ENCODE results near the gene NUBP2.

Gene NUBP2

GRCh38 chr16:1787322-1788094 is 4.7 kb downstream of the NUBP2 start:
- CTCF ChIA-PET = interaction anchor here (0.6 kb wide), 1 partner anchor 23 kb away, joined by 3 read pairs; no protein-coding TSS in a partner anchor
- Histone ChIP-seq H3K4me1 (ENCODE audit: control insufficient read depth, insufficient read depth, low read length) (0 out of 2 replicates have a peak, but pooled peaks cover 2% of the 10 kb centered on the region), H3K4me3 (ENCODE audit: low read depth, low read length) (no peak overlapping the region), H3K9me3 (ENCODE audit: control insufficient read depth, insufficient read depth, low read depth, low read length) (no peaks in the 10 kb centered on the region), H3K36me3 (ENCODE audit: control insufficient read depth in 2 of 2, insufficient read depth in 1 of 2, low read length in 2 of 2) (peaks cover 11 to 60% of the 10 kb centered on the region in 2 experiments; a peak in 2 of 3 replicates), H3K27ac (ENCODE audit: extremely low read depth, low read depth, low read length) (no peak overlapping the region)
- TF ChIP-seq ZNF600 (tag by site-specific recombination; IDR thresholded peaks at IDR 0.05) = no peak
- TF ChIP-seq SETDB1 (IDR thresholded peaks at IDR 0.05; ENCODE audit: insufficient read length, low read length) = no peak
- no peak for TF ChIP-seq GLIS1 (tag by site-specific recombination; IDR thresholded peaks at IDR 0.05)
- no peak for TF ChIP-seq ZNF174 (tag by site-specific recombination; IDR thresholded peaks at IDR 0.05)
- TF ChIP-seq ZBTB8A (tag by site-specific recombination; IDR thresholded peaks at IDR 0.05) = no peak
- POLR2A ChIA-PET = interaction anchor here (1.5 kb wide), 1 partner anchor 10 kb away, joined by 3 read pairs; no protein-coding TSS in a partner anchor

DNA sequence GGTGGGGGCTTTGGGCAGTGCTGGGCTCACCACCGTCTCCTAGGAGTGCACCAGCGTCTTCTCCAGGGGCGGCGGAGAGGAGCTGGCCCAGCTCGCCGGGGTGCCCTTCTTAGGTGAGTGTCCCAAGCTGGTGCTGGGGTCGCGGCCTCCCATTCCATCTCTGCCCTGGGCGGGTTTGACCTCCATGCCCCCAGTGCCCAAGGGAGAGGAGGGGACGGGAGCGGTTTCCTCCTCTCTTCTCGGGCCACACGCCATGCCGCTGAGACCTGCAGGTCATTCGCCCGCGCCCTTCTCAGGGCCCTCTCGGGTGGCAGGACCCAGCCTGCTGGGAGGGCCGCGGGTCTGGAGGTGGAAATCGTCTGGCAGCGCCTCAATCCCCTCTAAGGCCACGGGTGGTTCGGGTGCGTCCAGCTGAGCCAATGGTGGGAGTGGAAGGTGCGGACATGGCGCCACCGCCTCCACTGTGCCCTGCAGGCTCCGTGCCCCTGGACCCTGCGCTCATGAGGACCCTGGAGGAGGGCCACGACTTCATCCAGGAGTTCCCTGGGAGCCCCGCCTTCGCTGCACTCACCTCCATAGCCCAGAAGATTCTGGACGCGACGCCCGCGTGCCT is 5.4 kb downstream of the NUBP2 start:
- Histone ChIP-seq H3K4me3 (ENCODE audit: low read depth, low read length) (no peak overlapping the region), H3K36me3 (ENCODE audit: control insufficient read depth in 2 of 2, insufficient read depth in 1 of 2, low read length in 2 of 2) (peaks cover 11 to 60% of the 10 kb centered on the region in 2 experiments; a peak in 2 of 3 replicates), H3K4me1 (ENCODE audit: control insufficient read depth, insufficient read depth, low read length) (0 out of 2 replicates have a peak, but pooled peaks cover 2% of the 10 kb centered on the region), H3K9me3 (ENCODE audit: control insufficient read depth, insufficient read depth, low read depth, low read length) (no peaks in the 10 kb centered on the region), H3K27ac (ENCODE audit: extremely low read depth, low read depth, low read length) (no peak overlapping the region)
- TF ChIP-seq TRIM28 (IDR thresholded peaks at IDR 0.05; ENCODE audit: borderline replicate concordance, low read length) (no peak), WT1 (tag by site-specific recombination; IDR thresholded peaks at IDR 0.05) (no peak), ZNF398 (tag by site-specific recombination; IDR thresholded peaks at IDR 0.05) (no peak), YY1 (tag by site-specific recombination; IDR thresholded peaks at IDR 0.05) (no peak), ZNF544 (tag by site-specific recombination; IDR thresholded peaks at IDR 0.05) (no peak), ZNF248 (tag by site-specific recombination; IDR thresholded peaks at IDR 0.05) (no peak), ZNF214 (tag by site-specific recombination; IDR thresholded peaks at IDR 0.05; ENCODE audit: borderline replicate concordance) (no peak), ZFP41 (tag by site-specific recombination; IDR thresholded peaks at IDR 0.05; ENCODE audit: borderline replicate concordance) (no peak), KLF16 (tag by site-specific recombination; IDR thresholded peaks at IDR 0.05) (no peak), ZXDB (tag by site-specific recombination; IDR thresholded peaks at IDR 0.05) (no peak), SCRT1 (tag by site-specific recombination; IDR thresholded peaks at IDR 0.05; ENCODE audit: borderline replicate concordance) (no peak)
- TF ChIP-seq, protein P1, sequence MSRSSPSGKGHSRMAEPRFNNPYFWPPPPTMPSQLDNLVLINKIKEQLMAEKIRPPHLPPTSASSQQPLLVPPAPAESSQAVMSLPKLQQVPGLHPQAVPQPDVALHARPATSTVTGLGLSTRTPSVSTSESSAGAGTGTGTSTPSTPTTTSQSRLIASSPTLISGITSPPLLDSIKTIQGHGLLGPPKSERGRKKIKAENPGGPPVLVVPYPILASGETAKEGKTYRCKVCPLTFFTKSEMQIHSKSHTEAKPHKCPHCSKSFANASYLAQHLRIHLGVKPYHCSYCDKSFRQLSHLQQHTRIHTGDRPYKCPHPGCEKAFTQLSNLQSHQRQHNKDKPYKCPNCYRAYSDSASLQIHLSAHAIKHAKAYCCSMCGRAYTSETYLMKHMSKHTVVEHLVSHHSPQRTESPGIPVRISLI (tag by site-specific recombination; IDR thresholded peaks at IDR 0.05) = no peak
- TF ChIP-seq, protein P2, sequence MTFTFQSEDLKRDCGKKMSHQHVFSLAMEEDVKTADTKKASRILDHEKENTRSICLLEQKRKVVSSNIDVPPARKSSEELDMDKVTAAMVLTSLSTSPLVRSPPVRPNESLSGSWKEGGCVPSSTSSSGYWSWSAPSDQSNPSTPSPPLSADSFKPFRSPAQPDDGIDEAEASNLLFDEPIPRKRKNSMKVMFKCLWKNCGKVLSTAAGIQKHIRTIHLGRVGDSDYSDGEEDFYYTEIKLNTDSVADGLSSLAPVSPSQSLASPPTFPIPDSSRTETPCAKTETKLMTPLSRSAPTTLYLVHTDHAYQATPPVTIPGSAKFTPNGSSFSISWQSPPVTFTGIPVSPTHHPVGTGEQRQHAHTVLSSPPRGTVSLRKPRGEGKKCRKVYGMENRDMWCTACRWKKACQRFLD (tag by site-specific recombination; IDR thresholded peaks at IDR 0.05) = no peak
- ChIA-PET POLR2A (interaction anchor here (1.5 kb wide), 2 partner anchors 10 to 367 kb away, joined by 3 read pairs; partner anchors contain the start of gene TRAF7), CTCF (no interaction called here)

Measured in HEK293 (cell line).